ENCODE results near the gene SOWAHA. TPM values are rescaled to one million over a fixed set of nuclear protein-coding genes. Genes with fewer than 3 reads are reported as not detected.

SOWAHA gene
- total RNA-seq, 4 donors from 2014 or later = 13.2 to 128 (median 97.5) TPM

GRCh38 chr5:132860742-132861141 lies 47.6 kb downstream of the SOWAHA start:
- no peak for DNase-seq
- no peak for TF ChIP-seq POLR2A (IDR thresholded peaks at IDR 0.05)
- no peak for TF ChIP-seq CTCF (IDR thresholded peaks at IDR 0.05)
- no peak overlapping the region for H3K27ac ChIP-seq
- H3K4me3 ChIP-seq = no peak overlapping the region
- no peaks in the 10 kb centered on the region for H3K27me3 ChIP-seq
- no peaks in the 10 kb centered on the region for H3K36me3 ChIP-seq
- H3K4me1 ChIP-seq = peaks cover 0 to 4% (median 0%) of the 10 kb centered on the region in 4 donors
- no peaks in the 10 kb centered on the region for H3K9me3 ChIP-seq

- Histone ChIP-seq H3K27me3 (no peaks in the 10 kb centered on the region), H3K9me3 (no peaks in the 10 kb centered on the region), H3K27ac (peak overlapping the region; percentile 91 to 96 (median 95)), H3K4me1 (peaks cover 0 to 13% (median 6%) of the 10 kb centered on the region in 4 donors), H3K4me3 (peak overlapping the region; percentile 62 to 90 (median 86)), H3K36me3 (peaks cover 0 to 31% (median 0%) of the 10 kb centered on the region in 3 donors)
- DNase-seq = no peak
- no peak for TF ChIP-seq CTCF (IDR thresholded peaks at IDR 0.05)
- no peak for TF ChIP-seq POLR2A (IDR thresholded peaks at IDR 0.05)
Observed at GRCh38 chr5:132865668-132866341, 52.7 kb downstream of the SOWAHA start.

Small RNA genes within 50 kb of the gene (small RNA-seq; reads per million reads assigned to genes)
- 0 reads per million in 2 donors for gene RNA5SP192

Other genes with a start within 250 kb of the SOWAHA start
- gene IL13, start 155.1 kb upstream of the SOWAHA start, total RNA-seq = not detected
- not detected for gene IL4, start 139.3 kb upstream of the SOWAHA start, total RNA-seq
- 10 to 100 TPM in 1 of 4 donors, 1 to 10 TPM in 3; 1.5 to 32.2 (median 4.0) TPM for gene KIF3A, start 75.8 kb upstream of the SOWAHA start, total RNA-seq
- gene CCNI2, start 65.9 kb upstream of the SOWAHA start, total RNA-seq = 10 to 100 TPM in 2 of 4 donors, 1 to 10 TPM in 2; 7.1 to 30.8 (median 11.7) TPM
- 10 to 100 TPM; 33.6 to 85.8 (median 56.2) TPM for gene SEPTIN8, start 36.1 kb upstream of the SOWAHA start, total RNA-seq
- gene SHROOM1, start 17.3 kb downstream of the SOWAHA start, total RNA-seq = 100 to 1,000 TPM in 2 of 4 donors, 10 to 100 TPM in 2; 14.9 to 200 (median 95.3) TPM
- under 1 TPM in 1 of 4 donors, not detected in 3; 0.66 TPM for gene GDF9, start 53.2 kb downstream of the SOWAHA start, total RNA-seq
- 100 to 1,000 TPM in 3 of 4 donors, 10 to 100 TPM in 1; 71.8 to 366 (median 196) TPM for gene UQCRQ, start 53.3 kb downstream of the SOWAHA start, total RNA-seq
- gene LEAP2, start 60.4 kb downstream of the SOWAHA start, total RNA-seq = 10 to 100 TPM in 2 of 4 donors, 1 to 10 TPM in 1, not detected in 1; 7.2 to 29.9 (median 20.1) TPM
- gene AFF4, start 150.3 kb downstream of the SOWAHA start, total RNA-seq = 100 to 1,000 TPM in 1 of 4 donors, 10 to 100 TPM in 3; 47.6 to 109 (median 72.6) TPM
- gene ZCCHC10, start 213.2 kb downstream of the SOWAHA start, total RNA-seq = 10 to 100 TPM in 3 of 4 donors, 1 to 10 TPM in 1; 8.3 to 22.0 (median 21.7) TPM
- gene HSPA4, start 238.7 kb downstream of the SOWAHA start, total RNA-seq = 10 to 100 TPM; 18.0 to 78.4 (median 41.4) TPM